B cell (primary cell): ENCODE results near the gene LRBA. TPM values are rescaled to one million over a fixed set of nuclear protein-coding genes. Genes with fewer than 3 reads are reported as not detected.

Experiments used
- ATAC-seq: fragments of 200-7000 bp; cut with Tn5 transposase; one replicate; pipeline ENCODE4 v1.10.0; 2021; ENCODE audit warnings: low read depth, mild to moderate bottlenecking, moderate number of reproducible peaks, moderate library complexity
- CTCF ChIA-PET: fragments of 350-600 bp; sonication (Branson Sonifier 250); formaldehyde crosslinking; loops from one replicate; lab custom pipeline; 2021; ENCODE audit warnings: antibody characterized with exemption, inconsistent platforms; lab: Charles Lee
- POLR2A ChIA-PET: fragments of 350-600 bp; sonication (Branson Sonifier 250); formaldehyde crosslinking; loops from one replicate; lab custom pipeline; 2021; ENCODE audit warnings: antibody characterized with exemption; lab: Charles Lee
- DNase-seq: peaks from one replicate; pipeline ENCODE4 v3.0.0; 2013
- H2AFZ ChIP-seq: 2 replicates; pipeline ENCODE4 v1.6.1; 2012; ENCODE audit warnings: mild to moderate bottlenecking, low read depth, low read length; ENCODE audit not compliant: insufficient read depth, poor library complexity, severe bottlenecking
- H3K27ac ChIP-seq, 2 donors: 1 replicate in 1 of 2; 2 replicates in 1 of 2; pipeline ENCODE4 v1.5.1; 2012 to 2013; ENCODE audit warnings: low read length in 2 of 2, mild to moderate bottlenecking in 2 of 2, moderate library complexity in 1 of 2
- H3K27me3 ChIP-seq, 4 experiments: fragments of 200-600 bp in 1 of 4; sonication (generic) in 1 of 4; replicated peaks in 1 of 4; 1 replicate in 2 of 4; 2 replicates in 2 of 4; pipeline versions ENCODE4 v1.6.1 to v1.7.0; 2013 to 2016; ENCODE audit warnings: low read length in 3 of 4, mild to moderate bottlenecking in 2 of 4, mixed read lengths in 1 of 4, moderate library complexity in 1 of 4; ENCODE audit not compliant: insufficient read depth in 4 of 4, control insufficient read depth in 3 of 4; ENCODE audit errors: control extremely low read depth in 1 of 4
- H3K36me3 ChIP-seq, 2 experiments: replicated peaks in 1 of 2; 1 replicate in 1 of 2; 2 replicates in 1 of 2; pipeline versions ENCODE4 v1.6.1 to v1.7.1; 2013; ENCODE audit warnings: low read length in 1 of 2; ENCODE audit not compliant: insufficient read depth in 2 of 2, control insufficient read depth in 1 of 2; ENCODE audit errors: control extremely low read depth in 1 of 2, extremely low read depth in 1 of 2
- H3K4me1 ChIP-seq, 2 donors: fragments of 200-600 bp in 1 of 2; sonication (generic) in 1 of 2; 1 replicate in 1 of 2; 2 replicates in 1 of 2; pipeline versions ENCODE4 v1.5.1 to v1.6.1; 2013 to 2017; ENCODE audit warnings: low read length in 2 of 2; ENCODE audit not compliant: control insufficient read depth in 2 of 2, insufficient read depth in 2 of 2
- H3K4me2 ChIP-seq: replicated peaks from 2 replicates; pipeline ENCODE3; 2012; ENCODE audit warnings: mild to moderate bottlenecking, low read depth, low read length; ENCODE audit not compliant: poor library complexity, severe bottlenecking
- H3K4me3 ChIP-seq, 5 experiments: fragments of 200-600 bp in 1 of 5; sonication (generic) in 1 of 5; 1 replicate in 3 of 5; 2 replicates in 2 of 5; pipeline versions ENCODE4 v1.5.1 to v1.7.0; 2011 to 2016; ENCODE audit warnings: low read length in 4 of 5, mild to moderate bottlenecking in 4 of 5, low read depth in 2 of 5, control low read depth in 1 of 5, moderate library complexity in 1 of 5; ENCODE audit not compliant: insufficient read depth in 1 of 5; ENCODE audit errors: control extremely low read depth in 1 of 5, extremely low read depth in 1 of 5
- H3K79me2 ChIP-seq: fragments of 200-600 bp; sonication (generic); one replicate; pipeline ENCODE4 v1.6.0; 2016; ENCODE audit warnings: low read length; ENCODE audit not compliant: control insufficient read depth, insufficient read depth
- H3K9ac ChIP-seq: fragments of 200-600 bp; sonication (generic); 2 replicates; pipeline ENCODE4 v1.6.1; 2017; ENCODE audit warnings: mild to moderate bottlenecking, low read length, moderate library complexity
- H3K9me3 ChIP-seq, 3 donors: one replicate each; pipeline versions ENCODE4 v1.6.1 to v1.7.1; 2013; ENCODE audit warnings: low read length in 2 of 3; ENCODE audit not compliant: control insufficient read depth in 2 of 3, insufficient read depth in 1 of 3; ENCODE audit errors: control extremely low read depth in 1 of 3
- H4K20me1 ChIP-seq: 2 replicates; pipeline ENCODE4 v1.6.0; 2012; ENCODE audit warnings: mild to moderate bottlenecking, low read length; ENCODE audit not compliant: insufficient read depth, control insufficient read depth, poor library complexity, severe bottlenecking
- H3K27ac Mint-ChIP-seq: one replicate; pipeline ENCODE4 v1.8.0; 2021; ENCODE audit warnings: mixed read lengths
- H3K27me3 Mint-ChIP-seq: one replicate; pipeline ENCODE4 v1.8.0; 2021; ENCODE audit warnings: mixed read lengths
- H3K4me1 Mint-ChIP-seq: one replicate; pipeline ENCODE4 v1.8.0; 2021; ENCODE audit warnings: mixed read lengths
- H3K4me3 Mint-ChIP-seq: one replicate; pipeline ENCODE4 v1.8.0; 2021; ENCODE audit warnings: mixed read lengths
- H3K9me3 Mint-ChIP-seq: one replicate; pipeline ENCODE4 v1.8.0; 2022; ENCODE audit warnings: mixed read lengths; ENCODE audit not compliant: insufficient read depth
- CTCF ChIP-seq: fragments of 200-600 bp; IDR thresholded peaks from one replicate; pipeline ENCODE4 v1.8.0; 2022; ENCODE audit warnings: antibody characterized with exemption, mild to moderate bottlenecking
- EZH2 ChIP-seq: IDR thresholded peaks from 2 replicates; pipeline ENCODE4 v1.6.1; 2012; ENCODE audit warnings: borderline replicate concordance, low read depth, mild to moderate bottlenecking, moderate library complexity, low read length; ENCODE audit not compliant: insufficient read depth, poor library complexity, severe bottlenecking
- WGBS: methylation state at CpG from one replicate; pipeline ENCODE4 v1.1.5; 2013; ENCODE audit warnings: missing lambda C conversion rate; ENCODE audit not compliant: insufficient coverage; 5-methylcytosine and 5-hydroxymethylcytosine counted together
- intact Hi-C: fragments of 100-400 bp; cut with micrococcal nuclease; formaldehyde crosslinking; loops from one replicate; pipeline ENCODE4 v1.10.0; 2022
- polyA plus RNA-seq: library from polyadenylated mRNA; depleted of rRNA; stranded (reverse); fragments of >200 nt; gene quantifications from 2 replicates; pipeline ENCODE4 v1.2.3, GENCODE V29; 2012
- total RNA-seq, 2 donors: library from RNA; stranded (reverse); fragments of 120-200 nt in 1 of 2; gene quantifications; 1 replicate in 1 of 2; 2 replicates in 1 of 2; pipeline versions ENCODE4 v1.2.3 to v1.2.4, GENCODE V29; 2013 to 2022

The LRBA gene
- total and polyA plus RNA-seq, 2 donors (not counting 1 experiment from before 2014, with no cell fraction given), result 17.5 to 86.7 TPM

GRCh38 chr4:150986085-150986484, 29.0 kb downstream of the LRBA start:
- Histone ChIP-seq H3K36me3 (peaks cover 0 to 2% of the 10 kb centered on the region in 2 experiments), H4K20me1 (peaks cover 40% of the 10 kb centered on the region), H3K9ac (no peak overlapping the region), H3K9me3 (peaks cover 0 to 6% (median 1%) of the 10 kb centered on the region in 3 donors), H2AFZ (no peak overlapping the region), H3K4me1 (peaks cover 0 to 12% of the 10 kb centered on the region in 2 donors), H3K27ac (no peak overlapping the region), H3K79me2 (peaks cover 80% of the 10 kb centered on the region), H3K4me2 (no peak overlapping the region), H3K27me3 (no peaks in the 10 kb centered on the region), H3K4me3 (no peak overlapping the region)
- WGBS, result 60% methylated on average over 1 of the region's 4 CpGs
- no peak for ATAC-seq
- TF ChIP-seq CTCF (no peak), EZH2 (no peak)
- no peak overlapping the region for H3K27ac Mint-ChIP-seq
- H3K27me3 Mint-ChIP-seq, result no peaks in the 10 kb centered on the region
- DNase-seq, result no peak
- intact Hi-C loops, result no loop called here
- ChIA-PET CTCF (no interaction called here), POLR2A (no interaction called here)
- no peak overlapping the region for H3K4me3 Mint-ChIP-seq
- peaks cover 28% of the 10 kb centered on the region for H3K4me1 Mint-ChIP-seq
- peaks cover under 1% of the 10 kb centered on the region for H3K9me3 Mint-ChIP-seq

GRCh38 chr4:150983851-150984250, 31.2 kb downstream of the LRBA start:
- peaks cover 0 to 1% (median 0%) of the 10 kb centered on the region in 3 donors for H3K9me3 ChIP-seq
- peaks cover 41% of the 10 kb centered on the region for H3K4me1 Mint-ChIP-seq
- DNase-seq (no peak), ATAC-seq (no peak)
- H3K4me1 ChIP-seq, result peaks cover 0 to 12% of the 10 kb centered on the region in 2 donors
- no peaks in the 10 kb centered on the region for H3K27me3 Mint-ChIP-seq
- POLR2A ChIA-PET, result no interaction called here
- peaks cover under 1% of the 10 kb centered on the region for H3K9me3 Mint-ChIP-seq
- peaks cover 0 to 2% of the 10 kb centered on the region in 2 experiments for H3K36me3 ChIP-seq
- no peak overlapping the region for H2AFZ ChIP-seq
- no peak overlapping the region for H3K27ac ChIP-seq
- H3K9ac ChIP-seq, result no peak overlapping the region
- no peak for TF ChIP-seq EZH2
- H3K79me2 ChIP-seq, result peaks cover 82% of the 10 kb centered on the region
- CTCF ChIA-PET, result no interaction called here
- no peak overlapping the region for H3K4me3 Mint-ChIP-seq
- intact Hi-C loops, result no loop called here
- H3K27me3 ChIP-seq, result no peaks in the 10 kb centered on the region
- H3K27ac Mint-ChIP-seq, result no peak overlapping the region
- peaks cover 45% of the 10 kb centered on the region for H4K20me1 ChIP-seq
- H3K4me2 ChIP-seq, result no peak overlapping the region
- H3K4me3 ChIP-seq, result no peak overlapping the region
- WGBS, result 100% methylated on average over 1 of the region's 3 CpGs
